ENCODE measurements around the gene MRPL57.
"Not testable (repeated sequence)": the region's sequence is repeated elsewhere in the genome, so short reads cannot be mapped to it uniquely, and the experiment has no call there.

MRPL57 gene

DNA sequence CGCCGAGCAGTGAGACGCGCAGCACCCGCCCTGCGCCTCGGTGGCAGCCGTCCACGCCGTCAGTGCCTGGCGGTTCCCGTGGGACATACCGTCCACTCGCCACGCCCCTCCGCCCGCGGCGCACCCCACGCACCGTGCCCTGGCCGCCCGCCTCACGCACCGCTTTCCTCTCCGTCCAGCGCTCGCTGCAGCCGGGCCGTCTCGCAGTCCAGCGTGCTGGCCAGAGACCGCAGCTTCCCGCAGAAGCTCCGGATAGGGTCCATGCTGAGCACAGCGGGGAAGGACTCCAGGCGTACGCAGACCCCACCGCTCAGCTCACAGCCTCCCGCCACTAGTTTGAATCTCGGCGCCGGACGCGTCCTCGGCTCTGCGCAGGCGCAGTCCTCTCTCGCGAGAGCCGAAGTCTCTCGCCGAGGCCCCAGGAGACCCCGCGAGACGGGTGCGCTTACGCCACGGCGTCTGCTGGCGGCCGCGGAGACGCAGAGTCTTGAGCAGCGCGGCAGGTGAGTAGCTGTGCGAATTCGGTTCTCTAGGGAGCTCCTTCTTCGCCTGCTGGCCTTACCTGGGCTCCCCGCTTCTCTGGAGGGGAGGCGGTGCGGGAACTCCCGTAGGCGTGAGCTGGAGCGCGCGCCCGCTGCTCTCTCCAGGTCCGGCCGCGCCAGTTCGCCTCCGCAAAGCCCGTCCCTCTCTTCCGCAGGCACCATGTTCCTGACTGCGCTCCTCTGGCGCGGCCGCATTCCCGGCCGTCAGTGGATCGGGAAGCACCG, at the start of gene MRPL57, which contains the start of gene SKA3:
TSS of gene MRPL57 (plus strand) at position 444 of the 767 bp plus-strand sequence. CDS start at position 703, 259 bp downstream.
TSS of gene SKA3 (minus strand) at position 338 of the 767 bp plus-strand sequence. CDS start at position 263, 75 bp downstream.
- in situ Hi-C loops (cut with MboI; ENCODE audit: low sequenced_read_pairs): no loop called here

DNA sequence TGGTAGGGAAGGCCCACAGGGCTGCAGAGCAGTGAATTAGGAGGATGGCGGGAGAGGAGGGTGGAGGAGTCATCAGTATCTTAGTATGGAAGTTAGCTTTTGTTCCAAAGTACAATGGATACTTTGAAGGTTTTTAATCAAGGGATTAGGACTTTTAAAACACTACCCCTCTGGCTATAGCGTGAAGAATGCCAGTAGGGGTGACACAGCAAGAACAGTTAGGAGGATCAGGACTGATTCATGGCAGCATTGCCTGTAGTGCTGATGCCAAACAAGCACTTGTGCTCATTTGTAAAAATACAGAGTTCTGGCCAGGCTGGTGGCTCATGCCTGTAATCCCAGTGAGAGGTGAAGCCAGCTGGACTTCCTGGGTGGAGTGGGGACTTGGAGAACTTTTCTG, 46.3 kb upstream of the MRPL57 start:
- in situ Hi-C loops (cut with MboI; ENCODE audit: low sequenced_read_pairs): no loop called here

DNA sequence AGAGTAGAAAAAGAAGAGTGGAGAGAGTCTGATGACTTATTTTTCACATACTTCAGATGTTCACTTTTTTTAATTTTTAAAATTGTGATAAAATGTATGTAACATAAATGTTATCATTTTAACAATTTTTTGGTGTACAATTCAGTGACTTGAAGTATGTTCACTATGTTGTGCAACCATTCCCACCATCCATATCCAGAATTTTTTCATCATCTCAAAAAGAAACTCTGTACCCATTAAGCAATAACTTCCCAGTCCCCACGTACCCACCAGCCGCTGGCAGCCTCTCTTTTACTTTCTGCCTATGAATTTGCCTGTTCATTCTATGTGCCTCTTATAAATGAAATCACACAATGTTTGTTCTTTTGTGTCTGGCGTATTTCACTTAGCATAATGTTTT, 43.4 kb upstream of the MRPL57 start:
- in situ Hi-C loops (cut with MboI; ENCODE audit: low sequenced_read_pairs): no loop called here

DNA sequence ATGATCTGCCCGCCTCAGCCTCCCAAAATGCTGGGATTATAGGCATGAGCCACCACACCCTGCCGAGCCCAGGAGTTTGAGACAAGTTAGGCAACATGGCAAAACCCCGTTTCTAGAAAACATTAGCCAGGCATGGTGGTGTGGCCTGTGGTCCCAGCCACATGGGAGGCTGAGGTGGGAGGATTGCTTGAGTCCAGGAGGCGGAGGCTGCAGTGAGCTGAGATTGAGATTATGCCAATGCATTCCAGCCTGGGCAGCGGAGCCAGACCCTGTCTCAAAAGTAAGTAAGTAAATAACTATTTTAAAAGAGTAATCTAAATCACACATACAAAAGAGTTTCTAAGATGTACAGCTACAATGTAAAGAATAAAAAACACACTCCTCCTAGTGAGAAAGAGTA, 42.0 kb upstream of the MRPL57 start:
- in situ Hi-C loops (cut with MboI; ENCODE audit: low sequenced_read_pairs): no loop called here

GRCh38 chr13:21135833-21136232, 40.6 kb upstream of the MRPL57 start:
- in situ Hi-C loops (cut with MboI; ENCODE audit: low sequenced_read_pairs): not testable (repeated sequence)

GRCh38 chr13:21137696-21138095, 38.8 kb upstream of the MRPL57 start:
- in situ Hi-C loops (cut with MboI; ENCODE audit: low sequenced_read_pairs): no loop called here

DNA sequence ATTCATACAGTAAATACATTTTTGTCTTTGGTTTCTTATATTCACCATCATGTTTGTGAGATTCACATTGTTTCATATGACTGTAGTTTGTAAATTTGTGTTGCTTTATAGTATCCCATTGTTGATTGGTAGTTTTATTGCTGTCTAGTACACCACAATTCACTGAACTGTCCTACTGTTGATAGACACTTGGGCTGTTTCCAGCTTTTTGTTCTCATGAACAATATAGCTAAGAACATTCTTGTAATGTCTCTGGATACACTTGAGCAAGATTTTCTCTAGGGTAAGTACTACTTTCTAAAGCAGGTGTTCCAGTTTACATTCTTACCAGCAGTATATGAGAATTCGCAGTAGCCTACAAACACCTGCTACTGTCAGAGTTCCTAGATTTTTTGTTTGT, 37.9 kb upstream of the MRPL57 start:
- in situ Hi-C loops (cut with MboI; ENCODE audit: low sequenced_read_pairs): no loop called here

DNA sequence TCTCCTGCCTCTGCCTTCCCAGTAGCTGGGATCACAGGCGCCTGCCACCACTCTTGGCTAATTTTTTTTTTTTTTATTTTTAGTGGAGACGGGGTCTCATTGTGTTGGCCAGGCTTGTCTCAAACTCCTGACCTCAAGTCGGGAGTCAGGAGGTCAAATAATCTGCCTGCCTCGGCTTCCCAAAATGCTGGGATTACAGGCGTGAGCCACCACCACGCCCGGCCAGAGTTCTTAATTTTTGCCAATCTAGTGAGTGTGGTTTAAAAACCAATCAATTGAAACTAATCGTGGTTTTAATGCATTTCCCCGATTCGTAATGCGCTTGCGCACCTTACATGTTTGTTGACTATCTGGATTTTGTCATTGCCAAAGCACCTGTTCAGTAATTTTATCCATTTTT, 37.1 kb upstream of the MRPL57 start:
- in situ Hi-C loops (cut with MboI; ENCODE audit: low sequenced_read_pairs): no loop called here

- in situ Hi-C loops (cut with MboI; ENCODE audit: low sequenced_read_pairs): no loop called here
These were observed 33.7 kb upstream of the MRPL57 start for GRCh38 chr13:21142766-21143165.

- in situ Hi-C loops (cut with MboI; ENCODE audit: low sequenced_read_pairs): no loop called here
These were observed 28.6 kb upstream of the MRPL57 start for GRCh38 chr13:21147827-21148226.

DNA sequence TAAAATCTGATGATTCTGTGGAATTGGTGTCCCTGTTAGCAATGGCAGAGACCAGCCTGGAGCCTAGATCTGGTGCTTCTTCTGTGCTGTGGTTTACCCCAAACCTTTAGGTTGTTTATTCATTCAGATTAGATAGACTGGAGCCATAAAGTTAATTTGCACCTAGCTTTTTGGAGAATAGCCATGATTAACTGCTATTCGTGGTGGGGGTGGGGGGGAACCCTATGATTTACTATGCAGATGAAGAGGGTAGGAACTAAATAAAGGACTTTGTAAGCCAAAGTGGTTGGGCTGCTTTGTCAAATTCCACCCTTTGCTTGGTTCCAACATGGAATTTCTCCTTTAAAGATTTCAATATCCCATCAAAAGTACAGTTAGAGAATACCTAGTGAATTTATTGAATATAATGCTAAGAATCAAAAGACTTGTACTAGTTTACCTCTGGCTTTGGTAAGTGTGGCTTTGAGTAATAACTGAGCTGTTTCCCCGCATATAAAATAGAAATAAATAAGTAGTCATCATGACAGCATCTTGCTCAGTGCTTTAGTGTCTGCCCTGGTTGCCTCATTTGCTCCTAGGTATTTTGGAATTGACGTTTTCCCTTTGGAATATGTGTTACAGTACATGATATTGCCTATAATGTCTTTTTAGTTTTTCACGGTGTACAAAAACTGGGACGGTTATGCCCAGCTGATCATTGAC, 27.8 kb upstream of the MRPL57 start:
- in situ Hi-C loops (cut with MboI; ENCODE audit: low sequenced_read_pairs): no loop called here

DNA sequence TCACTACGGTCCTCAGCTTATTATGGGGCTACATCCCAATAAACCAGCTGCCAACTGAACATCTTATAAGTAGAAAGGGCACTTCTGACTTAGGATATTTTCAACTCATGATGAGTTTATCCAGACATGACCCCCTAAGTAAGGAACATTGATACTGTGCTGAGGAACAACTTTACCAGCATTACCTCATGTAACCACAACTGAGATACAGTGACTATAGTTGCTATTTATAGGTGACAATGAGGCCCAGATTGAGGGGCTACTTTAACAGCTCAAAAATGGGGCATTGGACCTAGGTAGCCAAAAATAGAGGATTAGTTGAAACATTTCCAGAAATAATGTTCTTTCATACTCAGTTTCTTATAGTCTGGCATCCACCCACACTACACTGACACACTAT, 26.9 kb upstream of the MRPL57 start:
- in situ Hi-C loops (cut with MboI; ENCODE audit: low sequenced_read_pairs): no loop called here

DNA sequence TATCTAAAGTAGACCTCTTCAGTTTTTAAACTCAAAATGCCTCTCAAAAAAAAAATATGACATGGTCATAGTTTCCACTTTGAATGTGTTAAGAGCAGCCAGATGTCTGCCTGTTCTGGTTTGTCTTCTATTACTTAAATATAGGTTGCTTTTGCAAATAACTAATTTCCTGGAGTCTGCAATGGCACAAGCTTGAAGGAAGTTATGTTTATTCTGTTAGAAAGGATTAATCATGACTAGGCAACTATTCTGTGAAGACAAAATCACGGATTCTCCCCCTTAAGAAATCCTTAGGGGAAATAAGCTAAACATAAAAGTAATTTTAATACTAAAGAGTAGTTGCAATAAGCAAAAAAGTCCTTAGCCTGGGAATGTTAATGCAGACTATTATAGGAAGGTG, 26.4 kb upstream of the MRPL57 start:
- in situ Hi-C loops (cut with MboI; ENCODE audit: low sequenced_read_pairs): no loop called here

DNA sequence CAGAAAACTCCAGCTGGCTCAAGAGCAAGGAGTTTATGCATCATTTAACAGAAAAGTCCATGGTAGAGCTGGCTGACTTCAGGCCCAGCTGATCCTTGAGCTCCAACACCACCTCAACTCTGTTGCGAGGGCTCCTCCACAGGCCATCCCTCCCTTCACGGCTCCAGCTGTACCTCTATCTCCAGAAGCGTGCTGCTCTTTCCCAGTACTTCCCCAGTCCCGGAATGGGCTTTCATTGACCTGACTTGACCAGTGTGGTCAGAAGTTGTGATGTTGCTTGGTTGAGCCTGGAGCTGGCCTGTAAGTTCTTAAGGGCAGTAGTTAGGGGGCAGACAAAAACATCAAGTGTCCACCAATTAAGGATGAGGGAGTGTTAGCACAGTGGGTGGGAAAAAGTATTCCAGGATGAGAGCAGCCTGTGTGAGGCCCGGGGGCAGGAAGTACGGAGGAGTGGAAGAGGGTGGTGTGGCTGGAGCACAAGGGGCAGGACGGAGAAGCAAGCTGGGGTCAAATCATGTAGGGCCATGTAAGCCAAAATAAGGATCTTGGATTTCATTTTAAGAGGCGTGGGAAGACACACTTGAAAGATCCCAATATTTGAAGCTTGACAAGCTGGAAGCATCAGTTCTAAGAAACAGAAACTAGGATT, 24.1 kb upstream of the MRPL57 start:
- in situ Hi-C loops (cut with MboI; ENCODE audit: low sequenced_read_pairs): no loop called here

DNA sequence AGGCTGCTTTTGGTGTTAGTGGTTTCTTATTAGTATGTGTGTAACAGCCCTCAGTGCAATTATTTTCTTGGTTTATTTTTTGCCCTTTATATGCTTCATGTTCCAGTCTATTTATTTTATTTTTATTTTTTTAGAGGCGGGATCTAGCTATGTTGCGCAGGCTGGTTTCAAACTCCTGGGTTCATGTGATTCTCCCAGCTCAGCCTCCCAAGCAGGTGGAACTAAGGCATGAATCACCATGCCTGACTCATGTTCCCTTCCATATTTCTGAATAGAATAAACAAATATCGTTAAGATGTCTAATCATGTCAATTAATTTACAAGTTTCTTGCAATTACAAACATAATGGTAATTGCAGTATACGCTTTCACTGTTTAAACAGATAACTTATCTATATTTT, 11.8 kb upstream of the MRPL57 start:
- in situ Hi-C loops (cut with MboI; ENCODE audit: low sequenced_read_pairs): no loop called here

DNA sequence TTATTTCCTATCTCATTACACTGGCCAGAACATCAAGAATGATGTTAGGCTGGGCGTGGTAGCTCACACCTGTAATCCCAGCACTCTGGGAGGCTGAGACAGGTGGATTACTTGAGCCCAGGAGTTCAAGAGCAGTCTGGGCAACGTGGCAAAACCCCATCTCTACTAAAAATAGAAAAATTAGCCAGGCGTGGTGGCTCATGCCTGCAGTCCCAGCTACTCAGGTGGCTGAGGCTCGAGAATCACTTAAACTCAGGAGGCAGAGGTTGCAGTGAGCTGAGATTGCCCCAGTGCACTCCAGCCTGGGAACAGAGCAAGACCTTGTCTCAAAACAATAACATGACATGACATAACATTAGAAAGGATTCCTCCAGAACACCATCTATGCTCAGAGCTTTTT, 10.9 kb upstream of the MRPL57 start:
- in situ Hi-C loops (cut with MboI; ENCODE audit: low sequenced_read_pairs): not testable (repeated sequence)

DNA sequence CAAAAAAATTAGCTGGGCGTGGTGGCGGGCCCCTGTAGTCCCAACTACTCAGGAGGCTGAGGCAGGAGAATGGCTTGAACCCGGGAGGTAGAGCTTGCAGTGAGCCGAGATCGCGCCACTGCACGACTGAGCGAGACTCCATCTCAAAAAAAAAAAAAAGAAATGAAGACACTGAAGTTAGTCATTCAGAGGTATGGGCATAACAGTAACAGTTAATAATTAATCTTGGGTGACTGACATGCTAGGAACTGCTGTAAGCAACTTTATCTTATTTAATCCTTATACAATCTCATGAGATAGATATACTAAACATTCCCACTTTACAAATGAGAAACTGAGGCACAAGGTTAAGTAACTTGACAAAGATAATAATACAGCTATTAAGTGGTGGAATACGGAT, 5.0 kb upstream of the MRPL57 start:
- in situ Hi-C loops (cut with MboI; ENCODE audit: low sequenced_read_pairs): no loop called here

GRCh38 chr13:21173767-21174166, 2.7 kb upstream of the MRPL57 start:
- in situ Hi-C loops (cut with MboI; ENCODE audit: low sequenced_read_pairs): not testable (repeated sequence)

DNA sequence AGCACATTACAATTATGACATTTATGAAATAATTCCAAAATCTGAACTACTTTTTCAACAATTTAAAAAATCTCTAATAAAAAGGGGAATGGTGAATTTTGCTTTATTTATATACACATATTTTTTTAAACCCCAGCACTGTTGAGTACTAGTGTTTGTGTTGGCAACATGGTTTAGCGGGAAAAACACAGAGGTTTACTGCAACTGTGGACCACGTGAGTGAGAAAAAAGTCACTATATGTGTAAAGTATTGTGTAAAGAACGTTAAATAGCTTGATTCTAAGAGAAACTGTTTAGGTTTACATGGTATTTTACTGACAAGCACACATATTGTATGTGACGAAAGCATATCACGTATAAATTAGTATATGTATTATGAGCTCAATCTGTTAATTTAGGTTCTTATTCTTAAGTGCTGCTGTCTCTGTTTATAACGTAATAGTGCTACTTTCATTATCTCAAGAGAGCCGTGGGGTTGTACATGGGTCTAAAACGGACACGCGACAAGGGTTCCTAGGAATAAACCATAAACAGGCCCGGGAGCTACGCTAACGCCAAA, 723 bp upstream of the MRPL57 start:
- in situ Hi-C loops (cut with MboI; ENCODE audit: low sequenced_read_pairs): no loop called here

DNA sequence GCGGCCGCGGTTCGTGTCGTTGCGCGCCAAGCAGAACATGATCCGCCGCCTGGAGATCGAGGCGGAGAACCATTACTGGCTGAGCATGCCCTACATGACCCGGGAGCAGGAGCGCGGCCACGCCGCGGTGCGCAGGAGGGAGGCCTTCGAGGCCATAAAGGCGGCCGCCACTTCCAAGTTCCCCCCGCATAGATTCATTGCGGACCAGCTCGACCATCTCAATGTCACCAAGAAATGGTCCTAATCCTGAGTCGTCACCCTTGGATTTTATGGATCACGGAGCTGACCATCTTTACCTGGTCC, 475 bp downstream of the MRPL57 start:
- in situ Hi-C loops (cut with MboI; ENCODE audit: low sequenced_read_pairs): no loop called here

DNA sequence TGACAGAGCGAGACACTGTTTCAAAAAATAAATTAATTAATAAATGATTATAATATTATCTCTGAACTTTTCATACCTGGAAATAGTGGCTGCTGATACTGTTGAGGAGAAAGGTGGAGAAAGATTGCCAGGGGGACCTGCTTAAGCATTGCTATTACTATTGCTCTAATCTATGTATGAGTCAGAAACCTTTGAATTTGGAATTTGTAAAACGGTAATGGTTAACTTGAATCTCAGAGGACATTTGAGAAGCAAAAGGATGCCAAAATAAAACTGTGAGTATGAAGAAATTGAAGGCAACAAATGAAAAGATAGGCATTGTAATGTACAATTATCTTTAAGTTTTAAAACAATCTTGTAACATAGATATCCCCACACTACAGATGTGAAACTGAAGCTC, 5.2 kb downstream of the MRPL57 start:
- in situ Hi-C loops (cut with MboI; ENCODE audit: low sequenced_read_pairs): no loop called here

DNA sequence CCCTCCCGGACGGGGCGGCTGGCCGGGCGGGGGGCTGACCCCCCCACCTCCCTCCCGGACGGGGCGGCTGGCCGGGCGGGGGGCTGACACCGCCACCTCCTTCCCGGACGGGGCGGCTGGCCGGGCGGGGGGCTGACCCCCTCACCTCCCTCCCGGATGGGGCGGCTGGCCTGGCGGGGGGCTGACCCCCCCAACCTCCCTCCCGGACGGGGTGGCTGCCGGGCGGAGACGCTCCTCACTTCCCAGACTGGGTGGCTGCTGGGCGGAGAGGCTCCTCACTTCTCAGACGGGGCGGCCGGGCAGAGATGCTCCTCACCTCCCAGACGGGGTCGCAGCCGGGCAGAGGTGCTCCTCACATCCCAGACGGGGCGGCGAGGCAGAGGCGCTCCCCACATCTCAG, 10.0 kb downstream of the MRPL57 start:
- in situ Hi-C loops (cut with MboI; ENCODE audit: low sequenced_read_pairs): not testable (repeated sequence)
